Suppressor macrophage treated with lipopolysaccharide for 1 hour (primary cell): ENCODE measurements around the gene RIC8B.

Experiments
- DNase-seq, 3 donors: peaks; one replicate each; pipeline ENCODE4 v3.0.0-alpha.2; 2020 to 2022

The RIC8B gene

DNA sequence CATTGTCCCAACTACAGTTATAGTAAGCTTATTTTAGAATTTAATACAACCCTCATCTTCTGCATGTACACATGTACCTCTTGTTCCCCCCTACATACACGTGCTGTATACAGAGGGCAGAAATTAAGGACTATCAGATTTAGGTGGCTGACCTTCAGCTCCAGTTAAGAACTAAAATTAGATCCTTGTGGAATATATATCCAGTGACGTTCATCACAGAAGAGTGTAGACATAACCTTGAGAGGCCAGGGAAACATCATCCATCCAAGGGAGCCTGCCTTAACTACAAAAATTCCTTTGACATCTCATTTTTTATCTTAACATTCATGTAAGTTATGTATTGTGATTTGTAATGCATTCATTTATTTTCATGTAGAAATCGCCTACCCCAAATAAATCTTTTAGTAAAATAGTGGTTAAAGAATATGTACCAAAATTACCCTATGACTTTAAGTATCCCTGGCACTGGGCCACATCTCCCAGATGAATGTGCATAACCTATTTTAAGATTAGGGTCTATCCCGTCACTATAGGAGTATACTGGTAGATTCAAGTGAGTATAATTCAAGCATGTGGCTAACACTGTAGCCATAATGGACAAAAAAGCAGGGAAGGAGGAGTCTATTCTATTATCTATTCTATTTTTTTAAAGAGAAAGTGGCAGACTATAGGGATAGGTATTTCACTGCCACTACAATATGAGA is 27.5 kb downstream of the RIC8B start:
- DNase-seq = no peak

DNA sequence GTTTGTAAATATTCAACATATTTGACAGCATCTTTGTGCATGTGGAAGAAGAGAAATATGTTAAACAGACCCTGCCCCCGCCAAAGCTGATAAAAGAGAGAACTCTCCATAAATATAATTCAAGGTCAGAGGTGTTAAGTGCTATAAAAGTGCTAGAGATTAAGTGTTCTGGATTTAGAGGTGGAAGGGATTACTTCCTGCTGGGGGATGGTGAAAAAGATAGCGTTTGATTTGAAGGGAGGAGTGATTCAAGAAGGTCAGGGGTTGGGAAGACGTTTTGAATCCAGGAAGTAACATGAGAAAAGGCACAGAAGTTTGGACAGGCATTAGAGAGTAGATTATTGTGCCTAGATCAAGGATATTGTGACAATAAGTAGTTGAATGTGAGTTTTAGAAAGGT is 30.2 kb downstream of the RIC8B start:
- DNase-seq = no peak

DNA sequence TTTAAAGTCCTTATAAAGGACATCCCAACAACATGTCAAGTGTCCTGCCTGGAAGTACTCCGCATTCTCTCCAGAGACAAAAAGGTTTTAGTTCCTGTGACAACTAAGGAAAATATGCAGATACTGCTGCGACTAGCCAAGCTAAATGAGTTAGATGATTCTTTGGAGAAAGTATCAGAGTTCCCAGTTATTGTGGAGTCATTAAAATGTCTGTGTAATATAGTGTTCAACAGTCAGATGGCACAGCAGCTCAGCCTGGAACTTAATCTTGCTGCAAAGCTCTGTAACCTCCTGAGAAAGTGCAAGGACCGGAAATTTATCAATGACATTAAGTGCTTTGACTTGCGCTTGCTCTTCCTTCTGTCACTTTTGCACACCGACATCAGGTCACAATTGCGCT is 40.2 kb downstream of the RIC8B start:
- no peak for DNase-seq

DNA sequence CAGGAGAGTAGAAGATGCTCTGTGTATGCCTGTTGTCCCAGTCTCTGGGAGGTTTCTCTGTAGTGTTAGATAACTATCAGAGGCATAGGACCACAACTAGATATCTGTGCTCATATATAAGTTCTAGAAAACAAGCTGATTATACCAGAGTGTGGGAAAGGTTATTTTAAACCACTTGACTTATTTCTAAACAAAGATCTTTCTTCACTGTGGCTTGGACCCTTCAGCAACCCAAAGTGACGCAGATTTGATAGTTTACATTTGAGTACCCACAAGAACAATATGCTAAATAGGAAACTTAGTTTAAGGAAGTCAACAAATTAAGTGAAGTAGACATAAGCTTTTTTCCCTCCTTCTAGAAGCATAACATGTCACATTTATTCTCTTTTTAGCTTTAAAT is 41.3 kb downstream of the RIC8B start:
- no peak for DNase-seq

DNA sequence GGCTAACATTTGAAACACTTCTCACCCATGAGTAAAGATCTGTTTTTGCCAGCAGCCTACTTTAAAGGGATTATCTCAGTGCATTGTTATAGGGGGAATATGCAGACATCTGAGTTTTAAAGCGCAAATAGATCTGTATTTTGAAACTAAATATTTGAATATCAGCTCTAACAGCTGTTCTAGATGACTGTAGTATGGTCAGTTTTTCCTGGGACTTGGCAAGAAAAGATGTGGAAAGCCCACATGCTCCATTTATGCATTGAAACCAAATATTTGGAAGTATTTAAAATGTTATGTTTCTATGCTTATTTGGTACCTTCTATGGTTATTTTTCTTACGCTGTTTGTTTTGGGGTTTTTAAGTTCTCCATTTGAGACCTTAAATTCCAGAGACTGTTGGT is 41.7 kb downstream of the RIC8B start:
- no peak for DNase-seq

DNA sequence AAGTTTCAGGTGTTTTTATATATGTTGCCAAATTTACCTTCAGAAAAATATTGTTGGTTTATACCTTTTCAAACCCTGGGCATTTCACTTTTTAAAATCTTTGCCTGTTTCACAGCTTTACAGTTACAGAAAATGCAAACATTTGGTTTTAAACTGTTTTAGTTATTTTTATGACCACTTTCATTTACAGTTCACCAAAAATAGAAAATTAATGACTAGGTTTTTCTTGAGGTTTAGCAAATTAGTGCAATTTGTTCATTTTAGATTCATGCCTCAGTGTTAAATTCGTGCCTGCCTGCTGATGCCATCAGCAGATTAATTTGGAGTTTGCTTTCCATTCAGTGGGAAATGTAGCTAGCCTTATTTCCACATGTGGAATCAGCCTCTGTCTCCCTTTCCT is 45.5 kb downstream of the RIC8B start:
- DNase-seq = no peak

DNA sequence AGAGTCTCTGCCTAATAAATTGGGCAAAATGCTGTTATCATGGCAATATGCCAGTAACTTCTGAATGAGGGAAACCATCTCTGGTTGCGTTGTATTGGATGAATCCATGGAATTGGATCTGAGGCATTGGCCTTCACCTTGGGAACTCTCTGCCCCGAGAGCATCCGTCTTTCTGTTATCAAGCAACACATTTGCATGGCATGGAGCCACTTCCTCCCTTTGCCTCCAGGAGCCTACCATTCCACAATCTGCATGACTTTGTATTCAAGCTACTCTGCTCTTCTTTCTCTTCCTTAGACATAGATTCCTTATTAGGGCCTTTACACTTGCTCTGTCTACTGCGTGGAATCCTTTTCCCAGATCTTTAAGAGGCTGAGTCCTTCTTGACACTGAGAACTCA is 57.2 kb downstream of the RIC8B start:
- no peak for DNase-seq

DNA sequence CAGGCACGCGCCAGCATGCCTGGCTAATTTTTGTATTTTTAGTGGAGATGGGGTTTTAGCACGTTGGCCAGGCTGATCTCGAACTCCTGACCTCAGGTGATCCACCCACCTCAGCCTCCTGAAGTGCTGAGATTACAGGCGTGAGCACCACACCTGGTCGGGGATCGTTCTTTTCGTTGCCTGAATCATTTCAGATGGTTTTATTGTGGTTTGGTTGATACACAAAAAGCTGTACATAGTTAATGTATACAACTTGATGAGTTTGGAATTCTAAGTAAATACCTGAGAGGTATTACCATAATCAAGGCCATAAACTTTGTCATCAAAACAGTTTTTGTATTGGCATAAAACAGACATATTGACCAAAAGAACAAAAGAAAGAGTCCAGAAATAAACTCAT is 63.3 kb downstream of the RIC8B start:
- no peak for DNase-seq

DNA sequence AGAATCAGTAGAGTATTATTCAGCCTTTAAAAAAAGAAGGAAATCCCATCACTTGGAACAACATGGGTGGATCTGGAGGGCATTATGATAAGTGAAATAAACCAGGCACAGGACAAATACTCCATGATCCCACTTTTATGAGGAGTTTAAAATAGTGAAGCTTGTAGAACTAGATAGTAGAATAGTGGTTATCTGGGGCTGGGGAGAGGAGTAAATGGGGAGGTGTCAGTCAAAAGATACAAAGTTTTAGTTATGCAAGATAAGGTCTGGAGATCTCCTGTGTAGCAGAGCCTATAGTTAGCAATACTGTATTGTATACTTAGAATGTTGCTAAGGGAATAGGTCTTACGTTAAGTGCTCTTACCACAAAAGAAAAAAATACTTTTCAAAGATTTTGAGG is 64.9 kb downstream of the RIC8B start:
- no peak for DNase-seq

DNA sequence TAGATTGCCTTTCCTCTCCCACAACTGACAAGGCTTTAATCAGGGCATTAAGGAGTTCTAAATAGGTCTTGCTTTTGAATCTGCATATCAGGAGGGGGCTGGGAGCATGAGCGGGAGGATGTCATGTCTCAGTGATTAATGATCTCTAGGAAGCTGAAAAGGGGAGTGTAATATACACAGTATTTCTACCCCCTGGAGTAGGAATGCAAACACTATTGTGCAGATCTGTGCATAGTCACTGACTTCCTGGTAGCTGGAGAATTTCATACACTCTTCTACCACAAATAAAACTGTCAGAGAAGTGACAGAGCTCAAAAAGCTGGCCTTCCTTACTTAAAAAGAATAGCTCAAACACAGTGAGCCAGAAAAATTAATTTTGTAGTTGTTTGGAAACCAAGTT is 65.8 kb downstream of the RIC8B start:
- no peak for DNase-seq

DNA sequence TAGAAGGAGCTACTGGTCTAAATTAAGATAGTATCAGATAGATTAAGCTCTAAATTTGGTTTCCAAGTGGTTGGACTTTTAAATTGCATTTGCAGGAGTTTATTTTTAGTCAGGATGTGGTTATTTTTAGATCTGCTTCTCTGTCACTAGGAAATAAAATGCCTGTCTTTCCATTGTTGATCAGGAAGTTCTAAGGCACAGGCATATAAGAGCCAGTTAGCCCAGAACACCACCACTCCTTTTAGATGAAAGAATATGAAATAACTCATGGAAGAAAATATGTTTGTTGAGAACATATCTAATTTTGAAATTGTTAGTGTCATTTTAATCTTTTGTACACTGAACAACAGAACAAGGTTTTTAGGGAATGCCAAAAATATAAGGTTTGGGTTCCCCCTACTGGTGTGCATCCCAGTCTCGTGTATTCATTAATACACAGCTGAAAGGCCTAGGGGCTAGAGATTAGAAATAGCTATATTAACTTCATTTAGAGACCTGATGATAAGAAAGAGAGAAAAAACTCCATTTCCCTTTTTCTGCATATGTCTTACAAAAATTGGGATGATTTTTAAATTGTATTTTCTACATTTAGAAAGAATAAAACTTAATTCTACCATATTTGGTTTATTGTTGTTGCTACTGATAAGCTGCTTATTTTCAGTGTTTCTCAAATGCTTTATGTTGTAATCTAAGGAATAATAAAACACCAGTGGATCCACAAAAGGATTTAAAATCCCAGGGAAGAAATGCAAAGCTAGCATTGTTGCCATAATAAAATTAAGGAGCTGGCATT is 67.2 kb downstream of the RIC8B start:
- DNase-seq = peak; percentile 54 to 63 (median 55)

DNA sequence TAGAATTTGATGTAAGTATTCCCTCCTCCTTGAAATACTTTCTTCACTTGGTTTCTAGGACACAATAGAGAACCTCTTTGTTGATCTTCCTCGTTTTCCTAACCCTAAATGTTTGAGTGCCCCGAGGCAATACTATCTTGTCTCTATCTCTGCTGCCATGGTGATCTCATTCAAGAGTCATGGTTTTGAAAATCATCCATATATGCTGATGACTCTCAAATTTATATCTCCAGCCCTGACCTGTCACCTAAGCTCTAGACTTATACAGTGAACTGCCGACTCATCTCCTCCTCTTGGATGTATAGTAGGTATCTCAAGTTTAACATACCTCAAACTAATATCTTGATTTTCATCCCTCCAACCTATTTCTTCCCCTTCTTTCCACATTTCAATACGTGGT is 71.4 kb downstream of the RIC8B start:
- DNase-seq = no peak

DNA sequence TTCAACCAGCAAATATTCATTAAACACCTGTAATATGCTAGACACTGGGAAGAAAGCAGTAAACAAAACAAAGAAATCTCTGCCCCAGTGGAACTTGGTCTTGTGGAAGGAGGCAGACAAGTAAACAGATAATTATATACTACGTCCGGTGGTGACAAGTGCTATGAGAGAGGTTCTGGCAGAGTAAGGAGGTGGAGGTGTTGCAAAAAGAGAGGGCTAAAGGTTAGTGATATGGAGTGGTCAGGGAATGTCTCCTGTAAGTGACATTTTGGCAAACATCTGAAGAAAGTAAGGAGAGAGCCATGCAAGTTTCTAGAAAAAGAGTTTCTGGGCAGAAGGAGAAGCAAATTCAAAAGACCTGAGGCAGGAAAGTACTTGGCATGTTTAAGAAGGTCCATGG is 73.4 kb downstream of the RIC8B start:
- DNase-seq = no peak

DNA sequence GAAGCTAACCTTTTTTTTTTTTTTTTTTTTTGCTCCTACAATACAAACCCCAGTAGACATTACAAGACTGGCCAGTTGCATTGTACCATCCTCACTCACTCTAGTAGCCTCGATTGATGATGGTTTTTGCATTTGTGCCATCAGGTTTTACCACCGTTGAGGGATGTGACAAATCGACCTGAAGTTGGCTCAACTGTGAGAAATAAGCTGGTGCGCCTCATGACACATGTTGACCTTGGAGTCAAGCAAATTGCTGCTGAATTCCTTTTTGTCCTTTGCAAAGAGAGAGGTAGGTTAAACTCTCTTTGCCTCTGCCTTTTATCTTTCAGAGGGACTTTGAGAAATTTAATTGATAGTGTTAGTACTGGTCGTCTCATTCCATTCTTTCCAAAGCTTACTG is 76.8 kb downstream of the RIC8B start:
- no peak for DNase-seq

DNA sequence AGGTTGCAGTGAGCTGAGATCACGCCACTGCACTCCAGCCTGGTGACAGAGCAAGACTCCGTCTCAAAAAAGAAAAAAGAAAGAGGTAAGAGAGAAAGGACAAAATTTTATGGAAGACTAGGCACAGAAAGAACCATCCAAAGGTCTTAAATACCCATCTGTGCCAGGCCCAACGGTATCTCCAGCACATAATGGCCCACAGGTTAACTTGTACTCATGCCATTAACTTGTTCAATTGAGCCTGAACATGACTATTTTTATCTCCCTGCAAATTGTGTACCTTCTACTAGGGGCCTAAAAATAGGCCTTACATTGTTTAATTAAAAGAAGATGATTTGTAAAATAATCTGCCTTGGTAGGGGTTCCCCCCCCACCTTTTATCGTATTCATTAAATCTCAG is 80.2 kb downstream of the RIC8B start:
- no peak for DNase-seq

DNA sequence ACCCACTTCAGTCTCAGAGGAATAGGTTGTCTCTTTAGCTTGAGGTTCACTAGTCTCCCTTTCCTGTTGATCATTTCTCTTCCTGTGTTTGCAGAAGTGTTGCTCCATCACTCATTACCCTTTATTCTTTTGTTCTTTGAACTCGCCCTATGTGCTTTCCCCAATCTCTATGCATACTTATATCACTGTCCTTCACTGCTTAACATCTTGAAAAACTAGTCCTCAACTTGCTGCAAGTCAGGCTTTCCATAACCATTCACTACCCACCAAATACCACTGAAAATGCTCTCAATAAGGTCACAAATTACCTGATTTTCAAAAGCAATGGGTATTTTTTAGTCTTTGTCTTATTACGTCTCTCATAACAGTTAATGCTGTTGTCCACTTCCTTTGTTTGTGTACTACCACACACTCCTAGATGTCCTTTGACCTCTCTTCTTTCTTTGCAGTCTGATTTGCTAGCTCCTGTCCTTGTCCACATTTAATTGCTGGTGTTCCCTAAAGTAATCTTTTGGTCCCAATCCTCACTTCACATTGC is 80.8 kb downstream of the RIC8B start:
- no peak for DNase-seq

DNA sequence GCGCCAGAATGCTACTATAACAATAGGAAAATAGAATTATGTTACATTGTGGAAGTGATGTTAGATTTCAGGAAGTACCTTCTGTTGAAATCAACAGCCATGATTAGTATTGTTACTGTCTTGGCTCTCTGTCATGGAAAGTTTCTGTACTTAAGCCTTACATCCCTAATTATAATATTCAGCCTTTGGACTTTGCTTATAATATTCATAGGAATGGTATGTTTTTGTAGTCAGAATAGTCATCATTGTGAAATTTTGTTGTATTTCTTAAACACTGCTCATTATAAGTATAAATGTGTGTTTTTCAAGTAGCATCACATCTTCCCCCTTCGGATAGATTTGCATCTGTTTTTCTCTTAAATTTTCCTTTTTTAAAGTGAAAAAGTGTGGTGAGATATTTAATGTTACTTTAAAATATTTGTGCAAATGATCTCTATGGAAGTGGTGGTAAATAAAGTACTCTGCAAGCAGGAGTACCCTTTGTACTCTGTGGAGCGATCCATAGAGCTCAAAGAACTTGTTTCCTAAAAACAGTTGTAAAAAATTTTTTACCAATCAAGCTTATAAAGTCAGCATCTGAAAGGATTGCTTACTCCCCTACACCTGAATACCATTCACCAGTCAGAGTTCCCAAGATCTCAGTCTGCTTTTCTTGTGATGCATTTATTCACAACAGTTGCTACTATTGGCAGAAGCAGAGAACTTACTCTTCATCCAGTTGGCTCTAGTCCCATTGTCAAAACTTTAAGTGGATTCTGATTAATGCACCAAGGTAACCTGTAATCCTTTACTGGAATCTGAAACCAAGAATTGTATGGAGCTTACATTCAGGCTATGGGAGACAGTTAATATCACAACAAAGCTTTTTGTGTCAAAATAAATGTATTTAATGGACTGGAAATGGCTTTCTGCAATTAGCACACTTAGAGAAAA is 87.8 kb downstream of the RIC8B start:
- peak in 1 of 3 donors; percentile 15 for DNase-seq

DNA sequence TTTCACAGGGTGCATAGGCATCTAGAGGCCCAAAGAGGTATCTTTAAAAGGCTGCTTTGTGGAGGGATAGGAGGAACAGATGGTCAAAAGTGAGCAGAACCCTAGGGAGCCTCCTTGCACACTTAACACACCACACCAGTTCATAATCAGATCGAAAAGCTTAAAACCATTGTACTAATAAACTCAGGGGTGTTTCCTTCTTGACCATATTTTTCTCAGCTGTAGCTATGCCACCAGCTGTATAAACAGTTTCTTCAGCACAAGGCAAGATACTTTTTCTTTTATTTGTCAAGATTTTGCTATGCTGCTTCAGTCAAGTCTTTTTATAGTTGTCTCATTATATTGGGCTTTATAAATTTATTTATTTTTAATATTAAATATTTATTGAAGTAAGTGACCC is 88.7 kb downstream of the RIC8B start:
- no peak for DNase-seq

DNA sequence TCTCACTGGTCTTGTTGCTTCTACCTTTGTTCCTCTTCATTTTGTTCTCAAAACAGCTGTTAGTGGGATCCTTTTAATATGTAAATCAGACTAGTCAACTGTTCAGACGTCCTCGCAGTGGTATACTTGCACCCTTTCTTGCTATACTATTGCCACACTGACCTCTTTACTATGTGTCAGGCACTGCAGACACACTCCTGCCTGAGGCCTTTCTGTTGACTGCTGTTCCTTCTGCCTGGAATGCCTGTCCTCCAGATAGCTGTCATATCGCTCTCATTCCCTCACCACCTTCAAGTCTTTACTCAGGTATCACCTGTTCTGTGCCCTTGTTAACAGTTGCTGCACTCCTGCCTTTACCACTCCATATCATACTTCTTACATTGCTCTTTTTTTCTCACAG is 91.2 kb downstream of the RIC8B start:
- no peak for DNase-seq

DNA sequence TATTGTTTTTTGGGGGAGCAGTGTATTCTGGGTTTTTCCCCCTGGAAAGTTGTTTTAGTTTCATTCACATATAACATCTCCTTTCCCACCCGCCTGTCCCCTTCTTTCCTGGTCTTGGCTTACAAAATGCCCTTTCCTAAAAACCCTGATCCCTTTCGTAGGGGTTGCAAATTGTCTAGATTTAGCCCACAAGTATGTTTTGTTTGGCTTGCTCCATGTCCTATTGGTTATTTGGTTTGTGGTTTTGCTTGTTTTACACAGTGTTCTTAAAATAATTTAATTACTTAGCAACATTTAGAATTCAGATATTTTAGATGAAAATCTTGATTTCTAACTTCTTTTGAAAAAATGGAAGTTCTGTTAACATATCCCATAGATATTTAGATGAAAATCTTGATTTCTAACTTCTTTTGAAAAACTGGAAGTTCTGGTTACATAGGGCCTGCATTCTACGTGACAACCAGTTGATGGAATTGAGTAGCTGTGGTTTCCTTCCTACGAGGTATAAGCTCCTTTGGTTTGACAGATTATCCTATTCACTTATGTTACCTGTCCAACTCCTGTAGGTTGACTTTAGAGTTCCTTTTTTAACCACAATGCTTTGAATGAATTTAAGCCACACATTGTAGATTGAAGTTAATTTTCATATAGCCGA is 92.1 kb downstream of the RIC8B start:
- DNase-seq = no peak

DNA sequence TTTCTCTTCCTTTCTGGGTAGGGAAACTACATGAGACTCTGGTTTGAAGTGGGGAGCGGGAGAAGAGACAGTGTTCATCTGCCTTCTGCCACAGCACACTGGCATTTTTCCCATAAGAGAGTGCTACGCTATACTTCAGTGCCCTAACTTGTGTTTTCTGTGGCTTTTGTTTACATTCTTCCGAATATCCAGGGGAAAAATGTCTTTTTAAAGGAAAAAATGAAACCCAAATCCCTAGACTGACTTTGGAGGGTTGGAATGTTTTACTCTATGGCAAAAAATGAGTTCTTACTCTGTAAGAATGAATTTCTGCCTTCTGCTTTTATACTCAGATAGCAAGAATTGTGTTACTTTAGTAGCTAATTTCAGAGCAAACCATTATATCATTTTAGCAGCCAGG is 93.2 kb downstream of the RIC8B start:
- DNase-seq = no peak

DNA sequence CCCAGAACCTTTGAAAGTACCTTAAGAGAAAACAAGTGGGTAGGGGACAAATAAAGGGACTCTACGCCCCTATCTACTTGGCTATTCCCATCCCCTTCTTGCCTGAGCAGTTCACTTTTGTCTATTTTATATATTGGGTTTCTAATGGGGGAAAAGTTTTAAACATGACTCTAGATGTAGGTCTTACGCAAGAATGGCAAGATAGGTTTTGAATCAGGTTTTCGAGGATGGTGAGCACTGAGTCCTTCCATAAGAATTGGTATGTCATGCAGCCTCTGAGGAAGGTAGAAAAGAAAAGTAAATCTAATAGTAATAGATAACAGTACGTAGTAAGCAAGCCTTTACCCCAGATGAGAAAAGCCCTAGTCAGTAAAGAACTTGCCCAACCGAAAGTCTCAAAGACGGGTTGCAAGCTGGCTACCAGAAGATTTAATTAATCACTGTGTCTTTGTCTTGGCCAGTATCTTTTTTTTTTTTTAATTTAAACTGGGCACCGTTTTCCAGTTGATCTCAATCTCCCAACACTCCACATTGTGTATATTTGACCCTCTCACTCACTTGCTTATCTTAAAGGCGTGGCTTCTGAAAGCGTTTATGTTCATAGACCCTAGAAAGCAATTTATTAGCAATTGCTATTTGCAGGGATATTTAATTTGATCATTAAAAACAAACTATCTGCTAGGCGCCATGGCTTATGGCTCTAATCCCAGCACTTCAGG is 94.7 kb downstream of the RIC8B start:
- no peak for DNase-seq
